HEK293 (cell line): ENCODE measurements around the gene OPTN.
A peak's percentile ranks its signal among the peaks of the same experiment; 100 is the strongest.
"Not testable (repeated sequence)": the region's sequence is repeated elsewhere in the genome, so short reads cannot be mapped to it uniquely, and the experiment has no call there.

Experiments
- CTCF ChIA-PET: fragments of 350-600 bp; formaldehyde crosslinking; extraction: SDS; loops from one replicate; lab custom pipeline; 2021; ENCODE audit warnings: antibody characterized with exemption; lab: Yijun Ruan, JAX
- POLR2A ChIA-PET: fragments of 300-600 bp; formaldehyde crosslinking; extraction: SDS; loops from one replicate; lab custom pipeline; 2020; ENCODE audit warnings: antibody characterized with exemption, inconsistent platforms; lab: Yijun Ruan, JAX
- H3K27ac ChIP-seq: fragments of 200-500 bp; sonication (Bioruptor generic); 2 replicates; pipeline ENCODE4 v1.5.1; 2014; ENCODE audit warnings: low read depth, low read length, control low read depth, inconsistent platforms; ENCODE audit errors: extremely low read depth
- H3K36me3 ChIP-seq, 2 experiments: fragments of 200-500 bp in 1 of 2; sonication (Bioruptor generic) in 1 of 2; 1 replicate in 1 of 2; 2 replicates in 1 of 2; pipeline ENCODE4 v1.5.1; 2014 to 2017; ENCODE audit warnings: inconsistent platforms in 2 of 2, low read length in 2 of 2; ENCODE audit not compliant: control insufficient read depth in 2 of 2, insufficient read depth in 1 of 2
- H3K4me1 ChIP-seq: fragments of 200-500 bp; sonication (Bioruptor generic); 2 replicates; pipeline ENCODE4 v1.5.1; 2014; ENCODE audit warnings: mild to moderate bottlenecking, low read length, inconsistent platforms; ENCODE audit not compliant: control insufficient read depth, insufficient read depth
- H3K4me3 ChIP-seq: 2 replicates; pipeline ENCODE4 v1.5.1; 2011; ENCODE audit warnings: low read depth, mild to moderate bottlenecking, control low read depth, low read length, moderate library complexity
- H3K9me3 ChIP-seq: fragments of 200-500 bp; sonication (Bioruptor generic); 2 replicates; pipeline ENCODE4 v1.5.1; 2014; ENCODE audit warnings: low read depth, low read length, inconsistent platforms; ENCODE audit not compliant: control insufficient read depth, insufficient read depth
- HOXA7 ChIP-seq: sonication (generic); formaldehyde crosslinking; IDR thresholded peaks from 2 replicates; pipeline ENCODE4 v1.8.1; 2022; ENCODE audit warnings: missing genetic modification reagents, borderline replicate concordance
- KLF7 ChIP-seq: fragments of 450-650 bp; formaldehyde crosslinking; IDR thresholded peaks from 2 replicates; pipeline ENCODE4 v1.5.1; 2016; ENCODE audit warnings: missing biosample characterization, missing genetic modification characterization, borderline replicate concordance
- OVOL3 ChIP-seq: fragments of 450-650 bp; formaldehyde crosslinking; IDR thresholded peaks from 2 replicates; pipeline ENCODE4 v1.5.1; 2016; ENCODE audit warnings: missing biosample characterization, missing genetic modification characterization
- ZNF121 ChIP-seq: fragments of 450-650 bp; formaldehyde crosslinking; IDR thresholded peaks from 2 replicates; pipeline ENCODE4 v1.5.1; 2016; ENCODE audit warnings: missing biosample characterization, missing genetic modification characterization
- ZNF214 ChIP-seq: fragments of 450-650 bp; formaldehyde crosslinking; IDR thresholded peaks from 2 replicates; pipeline ENCODE4 v1.5.1; 2017; ENCODE audit warnings: missing biosample characterization, mild to moderate bottlenecking, missing genetic modification characterization, borderline replicate concordance
- ZNF221 ChIP-seq: fragments of 450-650 bp; formaldehyde crosslinking; IDR thresholded peaks from 2 replicates; pipeline ENCODE4 v1.5.1; 2017; ENCODE audit warnings: missing biosample characterization, missing genetic modification characterization, borderline replicate concordance
- ZNF324 ChIP-seq: fragments of 450-650 bp; formaldehyde crosslinking; IDR thresholded peaks from 2 replicates; pipeline ENCODE4 v1.5.1; 2016; ENCODE audit warnings: missing biosample characterization, missing genetic modification characterization
- ZNF548 ChIP-seq: fragments of 450-650 bp; formaldehyde crosslinking; IDR thresholded peaks from 2 replicates; pipeline ENCODE4 v1.5.1; 2016; ENCODE audit warnings: missing biosample characterization, missing genetic modification characterization
- ZNF555 ChIP-seq: fragments of 450-650 bp; formaldehyde crosslinking; conservative IDR thresholded peaks from 2 replicates; pipeline ENCODE4 v1.5.1; 2017; ENCODE audit warnings: missing biosample characterization, mild to moderate bottlenecking, missing genetic modification characterization, inconsistent platforms
- ZNF585B ChIP-seq: fragments of 450-650 bp; formaldehyde crosslinking; IDR thresholded peaks from 2 replicates; pipeline ENCODE4 v1.5.1; 2016; ENCODE audit warnings: missing biosample characterization, missing genetic modification characterization
- ZNF677 ChIP-seq: fragments of 450-650 bp; IDR thresholded peaks from 2 replicates; pipeline ENCODE4 v1.5.0; 2018; ENCODE audit warnings: missing biosample characterization, mild to moderate bottlenecking, missing genetic modification characterization, moderate library complexity
- ZNF776 ChIP-seq: fragments of 450-650 bp; formaldehyde crosslinking; IDR thresholded peaks from 2 replicates; pipeline ENCODE4 v1.5.0; 2017; ENCODE audit warnings: missing biosample characterization, missing genetic modification characterization, borderline replicate concordance
- TF ChIP-seq, protein P1 (sequence below): fragments of 450-650 bp; IDR thresholded peaks from 2 replicates; pipeline ENCODE4 v1.5.1; 2018; ENCODE audit warnings: missing biosample characterization, missing genetic modification characterization
- TF ChIP-seq, protein P2 (sequence below): fragments of 450-650 bp; formaldehyde crosslinking; IDR thresholded peaks from 2 replicates; pipeline ENCODE4 v1.5.1; 2016; ENCODE audit warnings: missing biosample characterization, missing genetic modification characterization
- TF ChIP-seq, protein P3 (sequence below): fragments of 450-650 bp; formaldehyde crosslinking; IDR thresholded peaks from 2 replicates; pipeline ENCODE4 v1.5.1; 2016; ENCODE audit warnings: missing biosample characterization, missing genetic modification characterization
- TF ChIP-seq, protein P4 (sequence below): fragments of 450-650 bp; formaldehyde crosslinking; IDR thresholded peaks from 2 replicates; pipeline ENCODE4 v1.5.1; 2017; ENCODE audit warnings: missing biosample characterization, missing genetic modification characterization
- TF ChIP-seq, protein P5 (sequence below): IDR thresholded peaks from 2 replicates; pipeline ENCODE4 v1.6.1; 2011; ENCODE audit warnings: mild to moderate bottlenecking, low read depth, low read length, borderline replicate concordance

Gene OPTN

DNA sequence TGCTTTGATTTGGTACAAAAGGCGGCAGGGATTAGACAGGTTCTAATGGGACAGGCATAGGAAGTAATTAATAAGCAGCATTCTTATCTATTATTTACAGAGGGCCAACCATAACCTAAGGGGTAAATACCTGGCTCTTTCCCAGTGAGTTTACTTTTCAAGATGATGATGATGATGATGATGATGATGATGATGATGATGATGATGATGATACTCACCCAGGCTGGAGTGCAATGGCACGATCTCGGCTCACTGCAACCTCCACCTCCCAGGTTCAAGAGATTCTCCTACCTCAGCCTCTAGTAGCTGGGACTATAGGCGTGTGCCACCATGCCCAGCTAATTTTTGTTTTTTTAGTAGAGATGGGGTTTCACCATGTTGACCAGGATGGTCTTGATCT is 5.9 kb upstream of the OPTN start:
- H3K4me3 ChIP-seq, H3K9me3 ChIP-seq, H3K27ac ChIP-seq, POLR2A ChIA-PET, H3K36me3 ChIP-seq, H3K4me1 ChIP-seq: not testable (repeated sequence)
- CTCF ChIA-PET: interaction anchor here (1.8 kb wide), 1 partner anchor 19 kb away, joined by 4 read pairs; no protein-coding TSS in a partner anchor
- TF ChIP-seq, protein P1, sequence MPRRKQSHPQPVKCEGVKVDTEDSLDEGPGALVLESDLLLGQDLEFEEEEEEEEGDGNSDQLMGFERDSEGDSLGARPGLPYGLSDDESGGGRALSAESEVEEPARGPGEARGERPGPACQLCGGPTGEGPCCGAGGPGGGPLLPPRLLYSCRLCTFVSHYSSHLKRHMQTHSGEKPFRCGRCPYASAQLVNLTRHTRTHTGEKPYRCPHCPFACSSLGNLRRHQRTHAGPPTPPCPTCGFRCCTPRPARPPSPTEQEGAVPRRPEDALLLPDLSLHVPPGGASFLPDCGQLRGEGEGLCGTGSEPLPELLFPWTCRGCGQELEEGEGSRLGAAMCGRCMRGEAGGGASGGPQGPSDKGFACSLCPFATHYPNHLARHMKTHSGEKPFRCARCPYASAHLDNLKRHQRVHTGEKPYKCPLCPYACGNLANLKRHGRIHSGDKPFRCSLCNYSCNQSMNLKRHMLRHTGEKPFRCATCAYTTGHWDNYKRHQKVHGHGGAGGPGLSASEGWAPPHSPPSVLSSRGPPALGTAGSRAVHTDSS (tag by site-specific recombination): peak; percentile 93

DNA sequence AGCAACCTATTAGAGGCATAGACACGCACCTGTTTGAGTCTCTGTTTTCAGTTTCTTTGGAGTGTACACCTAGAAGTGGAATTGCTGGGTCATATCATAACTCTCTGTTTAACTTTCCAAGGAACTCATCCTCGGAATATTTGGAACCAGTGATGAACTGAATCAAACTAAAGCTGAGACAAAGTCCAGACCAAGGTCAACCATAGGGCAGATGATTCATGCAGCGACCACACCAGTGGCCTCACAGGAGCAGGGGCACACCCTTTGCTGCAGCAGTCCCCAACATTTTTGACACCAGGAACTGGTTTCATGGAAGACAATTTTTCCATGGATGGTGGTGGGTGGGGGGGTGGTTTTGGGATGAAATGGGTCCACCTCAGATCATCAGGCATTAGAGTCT is 4.9 kb upstream of the OPTN start:
- Histone ChIP-seq H3K27ac (no peak overlapping the region), H3K36me3 (no peaks in the 10 kb centered on the region), H3K9me3 (no peaks in the 10 kb centered on the region), H3K4me1 (no peaks in the 10 kb centered on the region), H3K4me3 (no peak overlapping the region)
- no peak for TF ChIP-seq ZNF214 (tag by site-specific recombination)
- TF ChIP-seq, protein P2, sequence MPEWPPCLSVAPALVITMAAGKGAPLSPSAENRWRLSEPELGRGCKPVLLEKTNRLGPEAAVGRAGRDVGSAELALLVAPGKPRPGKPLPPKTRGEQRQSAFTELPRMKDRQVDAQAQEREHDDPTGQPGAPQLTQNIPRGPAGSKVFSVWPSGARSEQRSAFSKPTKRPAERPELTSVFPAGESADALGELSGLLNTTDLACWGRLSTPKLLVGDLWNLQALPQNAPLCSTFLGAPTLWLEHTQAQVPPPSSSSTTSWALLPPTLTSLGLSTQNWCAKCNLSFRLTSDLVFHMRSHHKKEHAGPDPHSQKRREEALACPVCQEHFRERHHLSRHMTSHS (tag by site-specific recombination): no peak
- no peak for TF ChIP-seq ZNF221 (tag by site-specific recombination)
- TF ChIP-seq, protein P3, sequence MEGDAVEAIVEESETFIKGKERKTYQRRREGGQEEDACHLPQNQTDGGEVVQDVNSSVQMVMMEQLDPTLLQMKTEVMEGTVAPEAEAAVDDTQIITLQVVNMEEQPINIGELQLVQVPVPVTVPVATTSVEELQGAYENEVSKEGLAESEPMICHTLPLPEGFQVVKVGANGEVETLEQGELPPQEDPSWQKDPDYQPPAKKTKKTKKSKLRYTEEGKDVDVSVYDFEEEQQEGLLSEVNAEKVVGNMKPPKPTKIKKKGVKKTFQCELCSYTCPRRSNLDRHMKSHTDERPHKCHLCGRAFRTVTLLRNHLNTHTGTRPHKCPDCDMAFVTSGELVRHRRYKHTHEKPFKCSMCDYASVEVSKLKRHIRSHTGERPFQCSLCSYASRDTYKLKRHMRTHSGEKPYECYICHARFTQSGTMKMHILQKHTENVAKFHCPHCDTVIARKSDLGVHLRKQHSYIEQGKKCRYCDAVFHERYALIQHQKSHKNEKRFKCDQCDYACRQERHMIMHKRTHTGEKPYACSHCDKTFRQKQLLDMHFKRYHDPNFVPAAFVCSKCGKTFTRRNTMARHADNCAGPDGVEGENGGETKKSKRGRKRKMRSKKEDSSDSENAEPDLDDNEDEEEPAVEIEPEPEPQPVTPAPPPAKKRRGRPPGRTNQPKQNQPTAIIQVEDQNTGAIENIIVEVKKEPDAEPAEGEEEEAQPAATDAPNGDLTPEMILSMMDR (tag by site-specific recombination): no peak
- TF ChIP-seq ZNF776 (tag by site-specific recombination): no peak
- no peak for TF ChIP-seq OVOL3 (tag by site-specific recombination)
- no peak for TF ChIP-seq ZNF585B (tag by site-specific recombination)
- TF ChIP-seq, protein P4, sequence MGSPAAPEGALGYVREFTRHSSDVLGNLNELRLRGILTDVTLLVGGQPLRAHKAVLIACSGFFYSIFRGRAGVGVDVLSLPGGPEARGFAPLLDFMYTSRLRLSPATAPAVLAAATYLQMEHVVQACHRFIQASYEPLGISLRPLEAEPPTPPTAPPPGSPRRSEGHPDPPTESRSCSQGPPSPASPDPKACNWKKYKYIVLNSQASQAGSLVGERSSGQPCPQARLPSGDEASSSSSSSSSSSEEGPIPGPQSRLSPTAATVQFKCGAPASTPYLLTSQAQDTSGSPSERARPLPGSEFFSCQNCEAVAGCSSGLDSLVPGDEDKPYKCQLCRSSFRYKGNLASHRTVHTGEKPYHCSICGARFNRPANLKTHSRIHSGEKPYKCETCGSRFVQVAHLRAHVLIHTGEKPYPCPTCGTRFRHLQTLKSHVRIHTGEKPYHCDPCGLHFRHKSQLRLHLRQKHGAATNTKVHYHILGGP (tag by site-specific recombination): no peak
- no peak for TF ChIP-seq KLF7 (tag by site-specific recombination)
- no peak for TF ChIP-seq ZNF555
- TF ChIP-seq ZNF121 (tag by site-specific recombination): no peak
- no peak for TF ChIP-seq HOXA7 (CRISPR knock-in tag)
- no peak for TF ChIP-seq ZNF324 (tag by site-specific recombination)
- no peak for TF ChIP-seq ZNF548 (tag by site-specific recombination)
- TF ChIP-seq ZNF677 (tag by site-specific recombination): no peak
- TF ChIP-seq, protein P5, sequence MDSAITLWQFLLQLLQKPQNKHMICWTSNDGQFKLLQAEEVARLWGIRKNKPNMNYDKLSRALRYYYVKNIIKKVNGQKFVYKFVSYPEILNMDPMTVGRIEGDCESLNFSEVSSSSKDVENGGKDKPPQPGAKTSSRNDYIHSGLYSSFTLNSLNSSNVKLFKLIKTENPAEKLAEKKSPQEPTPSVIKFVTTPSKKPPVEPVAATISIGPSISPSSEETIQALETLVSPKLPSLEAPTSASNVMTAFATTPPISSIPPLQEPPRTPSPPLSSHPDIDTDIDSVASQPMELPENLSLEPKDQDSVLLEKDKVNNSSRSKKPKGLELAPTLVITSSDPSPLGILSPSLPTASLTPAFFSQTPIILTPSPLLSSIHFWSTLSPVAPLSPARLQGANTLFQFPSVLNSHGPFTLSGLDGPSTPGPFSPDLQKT: no peak
- ChIA-PET POLR2A (no interaction called here), CTCF (interaction anchor here (1.8 kb wide), 1 partner anchor 20 kb away, joined by 4 read pairs; no protein-coding TSS in a partner anchor)
